ENCODE data around the gene STX18.

GRCh38 chr4:4462970-4463369, 78.9 kb downstream of the STX18 start:
- TF ChIP-seq CTCF (IDR thresholded peaks at IDR 0.05; ENCODE audit: low read length) (no peak), EZH2 (optimal IDR thresholded peaks at IDR 0.05; ENCODE audit: low read depth, low read length) (no peak)
